HG02610 (cell line): ENCODE results near the gene CHN1.

Experiments used
- ATAC-seq: cut with Tn5 transposase; IDR thresholded peaks from one replicate; pipeline ENCODE4 v1.9.1; 2021; ENCODE audit warnings: mild to moderate bottlenecking, moderate library complexity; ENCODE audit not compliant: unreplicated experiment

CHN1 gene

GRCh38 chr2:175011505-175011904, 6.3 kb upstream of the CHN1 start:
- no peak for ATAC-seq

DNA sequence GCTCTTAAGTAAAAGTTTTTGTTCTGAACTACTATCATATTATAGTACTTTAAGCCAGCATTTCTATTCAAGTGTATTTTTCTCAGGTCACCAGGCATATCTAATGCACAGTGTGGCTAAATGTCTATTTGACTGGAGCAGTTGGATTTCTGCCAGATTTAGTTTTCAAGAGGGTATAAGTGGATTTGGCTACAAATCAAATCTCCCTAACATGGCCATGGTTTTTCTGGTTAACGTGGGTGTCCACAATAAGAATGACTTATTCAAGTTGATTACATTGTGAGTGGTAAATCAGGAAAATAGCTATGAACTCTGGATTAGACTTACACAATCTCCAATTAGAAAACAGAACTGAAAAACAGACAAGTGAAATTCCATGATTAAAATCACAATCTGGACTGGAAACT, 5.7 kb upstream of the CHN1 start:
- no peak for ATAC-seq

- ATAC-seq = no peak
These were observed 4.9 kb upstream of the CHN1 start for GRCh38 chr2:175009917-175010621.

GRCh38 chr2:175008801-175009495, 3.8 kb upstream of the CHN1 start:
- ATAC-seq = no peak

DNA sequence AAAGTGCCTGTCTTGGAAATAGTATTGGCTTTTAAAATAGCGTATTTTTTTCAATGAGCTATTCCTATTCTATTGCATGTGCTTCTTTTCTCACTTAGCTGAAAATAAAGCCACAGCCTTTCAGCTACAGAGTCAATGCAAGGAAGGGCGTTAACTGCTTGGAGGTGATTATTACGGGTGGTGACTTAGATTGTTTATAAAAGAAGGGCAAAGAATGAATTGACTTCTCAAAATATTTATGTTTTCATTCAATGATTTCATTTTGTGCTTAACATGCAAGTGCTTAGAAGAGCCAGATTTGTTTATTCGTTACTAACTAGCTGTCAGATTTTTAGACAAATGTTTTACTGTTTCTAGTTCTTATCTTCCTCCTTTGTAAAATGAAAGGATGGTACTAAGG, 2.8 kb upstream of the CHN1 start:
- no peak for ATAC-seq

GRCh38 chr2:175007510-175007909, 2.3 kb upstream of the CHN1 start:
- ATAC-seq = no peak

DNA sequence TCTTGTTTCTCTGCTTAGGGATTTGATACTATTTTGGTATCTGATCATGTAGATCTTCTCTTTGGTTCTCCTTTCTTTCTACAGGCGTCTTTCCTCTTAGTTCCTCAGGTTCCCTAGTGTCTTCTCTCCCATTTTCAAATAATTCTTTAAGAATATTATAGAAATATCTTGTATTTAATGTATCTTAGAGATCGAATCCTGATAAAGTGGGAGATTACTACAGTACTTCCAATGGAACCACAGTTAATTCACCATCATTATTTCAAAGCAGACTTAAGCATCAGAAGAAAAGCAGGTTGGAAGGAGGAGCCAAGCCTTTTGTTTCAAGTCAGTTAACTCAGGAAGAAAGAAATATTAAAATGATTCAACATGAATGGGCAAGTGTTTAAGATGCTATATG, 1.1 kb upstream of the CHN1 start:
- no peak for ATAC-seq

- ATAC-seq = peak; percentile 10
These were observed 618 bp upstream of the CHN1 start for GRCh38 chr2:175005733-175006264.

GRCh38 chr2:175004730-175004979, 526 bp downstream of the CHN1 start:
- peak; percentile 34 for ATAC-seq

- peak; percentile 15 for ATAC-seq
These were observed 1.1 kb downstream of the CHN1 start for GRCh38 chr2:175003875-175004729.

- no peak for ATAC-seq
These were observed 2.5 kb downstream of the CHN1 start for GRCh38 chr2:175002547-175003274.

DNA sequence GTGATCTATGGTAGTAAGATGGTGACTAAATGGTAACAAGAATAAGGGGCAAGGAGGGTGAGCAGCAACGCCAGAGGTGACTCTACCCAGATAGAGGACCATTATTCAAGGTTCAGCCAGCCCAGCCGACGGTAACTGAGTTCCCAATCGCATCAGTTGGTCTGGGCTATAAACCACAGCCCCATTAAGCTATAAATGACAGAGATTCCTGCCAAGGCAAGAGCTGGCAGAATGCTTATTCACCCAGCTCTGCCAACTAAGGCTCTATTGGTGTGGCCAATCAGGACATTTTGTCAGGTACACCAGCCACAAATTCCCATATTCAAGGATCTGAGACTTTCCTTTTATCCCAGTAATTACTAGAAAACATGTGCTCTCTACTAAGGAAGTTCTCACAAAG, 3.6 kb downstream of the CHN1 start:
- ATAC-seq = no peak

DNA sequence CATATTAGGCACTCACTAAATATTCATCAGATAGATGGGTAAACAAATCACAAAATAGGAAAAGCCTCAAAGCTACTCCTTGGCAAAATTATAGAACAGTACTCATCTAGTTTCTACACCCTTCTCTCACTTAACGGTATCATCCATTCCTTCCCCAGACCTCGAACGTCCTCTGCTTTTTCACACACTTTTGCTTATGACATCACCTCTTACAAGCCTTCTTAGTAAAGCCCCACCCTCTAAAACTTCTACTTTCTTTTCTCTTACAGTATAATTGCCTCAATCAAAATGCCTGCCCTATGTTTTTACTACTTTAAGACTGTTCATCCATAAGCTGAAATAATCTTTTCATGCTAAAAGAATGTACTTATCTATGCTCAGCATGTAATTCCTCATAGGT, 8.1 kb downstream of the CHN1 start:
- no peak for ATAC-seq

DNA sequence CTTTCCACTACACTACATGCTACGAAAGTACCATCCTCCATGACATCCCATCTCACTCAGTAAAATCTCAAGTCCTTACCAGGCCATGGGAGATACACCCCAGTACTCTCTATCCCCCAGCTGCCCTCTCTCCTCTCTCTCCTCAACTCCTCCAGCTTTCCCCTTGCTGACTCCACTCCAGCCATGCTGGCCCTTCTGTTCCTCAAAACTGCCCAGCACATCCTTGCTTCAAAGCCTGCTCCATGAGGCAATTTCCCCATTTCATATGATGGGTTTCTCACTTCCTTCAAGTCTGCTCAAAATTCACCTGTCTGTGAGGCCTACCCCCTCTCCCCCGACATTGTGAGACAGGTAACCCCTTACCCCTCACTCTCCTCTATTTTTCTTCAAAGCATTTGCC, 8.6 kb downstream of the CHN1 start:
- no peak for ATAC-seq

DNA sequence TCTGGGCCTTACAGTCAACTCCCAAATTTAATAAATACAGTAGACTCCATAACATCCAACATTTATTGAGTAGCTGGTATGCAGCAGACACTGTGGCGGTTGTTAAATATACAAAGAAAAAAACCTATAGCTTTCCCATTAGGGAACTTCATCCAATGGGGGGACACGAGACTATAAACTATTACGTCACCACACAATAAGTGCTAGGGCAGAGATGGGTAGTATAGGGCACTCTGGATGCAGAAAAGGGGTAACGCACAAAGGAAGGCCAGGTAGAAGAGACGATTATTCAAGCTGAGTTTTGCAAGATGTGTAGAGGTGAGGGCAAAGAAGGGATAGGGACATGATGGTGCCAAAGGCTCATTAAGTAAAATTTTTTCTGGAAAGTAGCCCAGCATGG, 10.8 kb downstream of the CHN1 start:
- ATAC-seq = no peak

GRCh38 chr2:174992886-174993285, 12.3 kb downstream of the CHN1 start:
- no peak for ATAC-seq

GRCh38 chr2:174985614-174986013, 19.6 kb downstream of the CHN1 start:
- ATAC-seq = no peak

GRCh38 chr2:174984561-174984960, 20.6 kb downstream of the CHN1 start:
- ATAC-seq = no peak

DNA sequence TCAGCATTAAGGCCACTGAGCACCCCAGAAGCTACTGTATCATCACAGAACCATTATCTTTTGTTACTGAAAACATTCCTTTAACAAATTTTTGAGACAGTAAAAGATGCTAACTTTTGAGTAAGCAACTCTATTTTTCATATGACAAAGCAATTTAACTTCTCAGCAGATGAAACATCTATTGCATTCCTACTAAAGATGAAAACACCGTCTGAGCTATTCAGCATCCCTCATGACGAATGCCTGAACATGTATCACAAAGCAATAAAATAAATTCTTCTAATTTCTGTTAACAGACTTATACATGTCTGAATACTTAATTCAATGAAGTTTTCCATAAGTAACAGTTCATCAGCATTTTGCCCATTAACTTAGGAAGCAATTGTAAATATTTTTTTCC, 23.9 kb downstream of the CHN1 start:
- no peak for ATAC-seq

GRCh38 chr2:174979996-174980395, 25.2 kb downstream of the CHN1 start:
- no peak for ATAC-seq

GRCh38 chr2:174977364-174977763, 27.8 kb downstream of the CHN1 start:
- ATAC-seq = no peak
